Measurements from ENCODE around the gene FOXP1. TPM values are rescaled to one million over a fixed set of nuclear protein-coding genes. Genes with fewer than 3 reads are reported as not detected.

FOXP1 gene
- total RNA-seq, 4 donors from 2014 or later, result 169 to 300 (median 202) TPM

- peak overlapping the region; percentile 83 to 97 (median 90) for H3K27ac ChIP-seq
- WGBS, 2 donors (ENCODE audit: low coverage in 1 of 2), result 29 to 32% methylated on average over 7 to 8 of the region's 8 CpGs
- no peak for TF ChIP-seq EP300 (IDR thresholded peaks at IDR 0.05)
- no peak for TF ChIP-seq CTCF (IDR thresholded peaks at IDR 0.05)
- TF ChIP-seq POLR2A (IDR thresholded peaks at IDR 0.05), result no peak
- TF ChIP-seq POLR2AphosphoS5 (IDR thresholded peaks at IDR 0.05), result peak; percentile 64
- no peaks in the 10 kb centered on the region for H3K9me3 ChIP-seq
- H3K4me1 ChIP-seq, result peaks cover 17 to 85% (median 22%) of the 10 kb centered on the region in 3 donors
- no peaks in the 10 kb centered on the region for H3K36me3 ChIP-seq
- ATAC-seq, result peak; percentile 57
- H3K4me3 ChIP-seq, result peak overlapping the region in 1 of 2 donors; percentile 32
- H3K27me3 ChIP-seq, result no peaks in the 10 kb centered on the region
These were observed 448.0 kb downstream of the FOXP1 start for GRCh38 chr3:71135373-71136088.

GRCh38 chr3:71134521-71134920 is 449.0 kb downstream of the FOXP1 start:
- WGBS, 2 donors (ENCODE audit: low coverage in 1 of 2), result 57 to 63% methylated on average over 2 of the region's 2 CpGs
- no peaks in the 10 kb centered on the region for H3K9me3 ChIP-seq
- H3K27ac ChIP-seq, result peak overlapping the region; percentile 83 to 97 (median 90)
- H3K4me1 ChIP-seq, result peaks cover 17 to 83% (median 22%) of the 10 kb centered on the region in 3 donors
- peak overlapping the region; percentile 11 to 32 for H3K4me3 ChIP-seq
- no peaks in the 10 kb centered on the region for H3K27me3 ChIP-seq
- TF ChIP-seq POLR2A (IDR thresholded peaks at IDR 0.05) (no peak), EP300 (IDR thresholded peaks at IDR 0.05) (no peak), CTCF (IDR thresholded peaks at IDR 0.05) (no peak), POLR2AphosphoS5 (IDR thresholded peaks at IDR 0.05) (no peak)
- H3K36me3 ChIP-seq, result no peaks in the 10 kb centered on the region
- no peak for ATAC-seq

GRCh38 chr3:71133865-71134264 is 449.7 kb downstream of the FOXP1 start:
- Histone ChIP-seq H3K4me3 (peak overlapping the region in 1 of 2 donors; percentile 32), H3K27me3 (no peaks in the 10 kb centered on the region), H3K36me3 (no peaks in the 10 kb centered on the region), H3K9me3 (no peaks in the 10 kb centered on the region), H3K27ac (peak overlapping the region; percentile 83 to 97 (median 90)), H3K4me1 (peaks cover 17 to 79% (median 22%) of the 10 kb centered on the region in 3 donors)
- no peak for ATAC-seq
- TF ChIP-seq EP300 (IDR thresholded peaks at IDR 0.05) (no peak), CTCF (IDR thresholded peaks at IDR 0.05) (no peak), POLR2AphosphoS5 (IDR thresholded peaks at IDR 0.05) (no peak), POLR2A (IDR thresholded peaks at IDR 0.05) (no peak)
- 29 to 39% methylated on average over 4 of the region's 4 CpGs for WGBS, 2 donors (ENCODE audit: low coverage in 1 of 2)

- TF ChIP-seq POLR2A (IDR thresholded peaks at IDR 0.05), result no peak
- no peak for TF ChIP-seq EP300 (IDR thresholded peaks at IDR 0.05)
- TF ChIP-seq CTCF (IDR thresholded peaks at IDR 0.05), result no peak
- TF ChIP-seq POLR2AphosphoS5 (IDR thresholded peaks at IDR 0.05), result no peak
- H3K27ac ChIP-seq, result peak overlapping the region; percentile 83 to 97 (median 90)
- H3K4me1 ChIP-seq, result peaks cover 17 to 84% (median 22%) of the 10 kb centered on the region in 3 donors
- no peaks in the 10 kb centered on the region for H3K27me3 ChIP-seq
- ATAC-seq, result no peak
- 59 to 87% methylated on average over 7 to 8 of the region's 8 CpGs for WGBS, 2 donors (ENCODE audit: low coverage in 1 of 2)
- no peak overlapping the region for H3K4me3 ChIP-seq
- H3K9me3 ChIP-seq, result no peaks in the 10 kb centered on the region
- no peaks in the 10 kb centered on the region for H3K36me3 ChIP-seq
These were observed 450.4 kb downstream of the FOXP1 start for GRCh38 chr3:71132995-71133730.
